NCI-H1105 treated with DMSO at 0.1 percent for 48 hours (cell line): Measurements from ENCODE around the gene SYT3.
"Not testable (repeated sequence)": the region's sequence is repeated elsewhere in the genome, so short reads cannot be mapped to it uniquely, and the experiment has no call there.

ENCODE experiments used
- DNase-seq: peaks from one replicate; lab custom pipeline; 2025; lab: John Stamatoyannopoulos, UW

Gene SYT3

DNA sequence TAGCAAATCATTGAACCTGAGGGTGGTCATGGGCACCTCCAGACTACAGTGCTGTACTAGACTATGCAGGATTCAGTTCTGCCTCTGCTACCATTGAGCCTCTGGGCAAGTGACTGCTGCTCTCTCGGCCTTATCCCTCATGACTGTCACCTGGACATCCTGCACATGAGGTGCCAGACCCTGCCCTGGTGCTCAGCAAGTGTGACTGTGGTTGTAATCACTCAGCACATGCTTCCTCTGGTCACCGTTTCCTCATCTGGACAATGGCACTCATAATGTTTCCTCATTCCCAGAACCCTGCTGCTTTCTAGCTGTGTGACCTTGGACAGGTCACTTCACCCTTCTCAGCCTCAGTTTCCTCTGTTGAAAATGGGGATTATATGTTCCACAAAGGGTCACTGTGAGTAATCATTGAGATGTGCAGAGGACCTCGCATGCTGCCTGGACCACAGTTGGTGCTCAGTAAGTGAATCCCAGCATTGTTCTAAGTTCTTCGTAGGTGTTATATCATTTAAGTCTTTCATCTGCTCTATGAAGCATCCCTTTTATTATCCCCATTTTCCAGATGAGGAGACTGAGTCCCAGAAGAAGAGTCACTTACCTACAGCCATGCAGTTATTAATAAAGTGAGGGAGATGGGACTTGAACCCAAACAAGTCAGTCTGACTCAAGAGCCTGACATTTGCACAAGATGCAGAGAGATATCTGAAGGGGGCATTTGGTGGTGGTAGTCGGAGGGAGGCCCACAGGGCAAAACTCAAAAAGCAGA lies 3.2 kb downstream of the SYT3 start:
- DNase-seq: no peak

DNA sequence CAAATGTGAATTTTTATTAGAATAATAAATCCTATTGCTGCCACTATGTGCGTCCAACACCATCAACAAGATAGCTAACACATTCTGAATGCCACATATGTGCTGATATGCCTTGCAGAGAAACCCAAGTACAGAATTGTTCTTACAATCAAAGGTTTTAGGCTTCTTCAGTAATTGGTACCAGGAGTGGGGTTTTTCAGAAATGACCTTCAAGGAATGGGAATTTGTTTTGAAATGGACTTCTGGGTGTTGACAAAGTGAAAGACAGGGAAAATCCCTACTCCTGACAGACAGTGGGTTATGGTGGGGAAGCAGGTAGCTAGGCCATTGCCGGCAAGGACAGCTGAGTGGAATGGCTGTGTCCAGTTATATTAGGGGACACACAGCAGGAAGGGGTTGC lies 5.7 kb downstream of the SYT3 start:
- no peak for DNase-seq

DNA sequence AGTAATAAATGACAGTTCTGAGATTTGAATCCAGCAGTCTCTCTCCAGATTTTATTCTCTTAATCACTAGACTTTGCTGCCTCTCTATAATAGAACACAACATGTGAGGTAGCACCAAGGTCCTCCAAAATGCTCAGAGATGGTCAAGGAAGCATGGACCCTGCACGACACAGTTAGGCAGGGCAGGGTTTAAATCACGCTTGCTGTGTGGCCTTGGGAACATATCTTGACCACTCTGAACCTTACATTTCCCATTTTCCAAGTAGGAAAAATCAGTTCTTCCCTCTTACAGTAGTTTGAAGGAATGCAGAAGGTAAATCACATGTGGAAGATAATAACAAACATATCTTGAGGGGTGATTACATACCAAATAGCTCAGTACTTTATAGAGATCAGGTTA lies 6.3 kb downstream of the SYT3 start:
- no peak for DNase-seq

DNA sequence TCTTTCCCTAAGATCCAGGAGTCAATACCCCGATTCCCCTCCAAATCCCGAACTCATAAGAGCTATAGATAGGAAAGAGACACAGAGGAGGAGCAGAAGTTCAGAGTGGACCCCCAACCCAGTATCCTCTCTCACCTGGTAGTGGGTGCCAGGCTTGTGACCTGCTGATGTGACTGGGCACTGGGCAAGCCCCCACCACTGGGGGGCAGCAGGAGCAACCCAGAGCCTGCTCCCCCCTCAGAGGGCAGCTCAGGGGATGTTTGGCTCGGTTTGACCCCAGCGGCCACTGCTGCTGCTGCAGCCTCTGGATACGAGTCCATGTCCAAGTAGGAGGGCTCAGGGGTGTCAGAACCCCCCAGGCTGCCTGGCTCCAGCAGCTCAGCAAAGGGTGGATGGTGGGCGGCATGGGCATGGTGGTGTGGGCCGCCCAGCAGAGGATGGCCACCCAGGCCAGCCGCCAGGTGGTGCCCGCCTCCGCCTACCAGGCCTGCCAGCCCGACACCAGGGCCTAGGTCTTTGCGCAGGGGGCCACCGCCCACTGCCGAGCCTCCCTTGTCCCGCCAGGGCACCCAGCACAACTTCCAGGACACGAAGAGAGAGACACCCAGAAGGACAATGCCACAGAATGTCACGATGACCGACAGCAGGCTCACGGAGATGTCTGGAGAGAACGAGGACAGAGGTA lies 7.4 kb downstream of the SYT3 start:
- no peak for DNase-seq

DNA sequence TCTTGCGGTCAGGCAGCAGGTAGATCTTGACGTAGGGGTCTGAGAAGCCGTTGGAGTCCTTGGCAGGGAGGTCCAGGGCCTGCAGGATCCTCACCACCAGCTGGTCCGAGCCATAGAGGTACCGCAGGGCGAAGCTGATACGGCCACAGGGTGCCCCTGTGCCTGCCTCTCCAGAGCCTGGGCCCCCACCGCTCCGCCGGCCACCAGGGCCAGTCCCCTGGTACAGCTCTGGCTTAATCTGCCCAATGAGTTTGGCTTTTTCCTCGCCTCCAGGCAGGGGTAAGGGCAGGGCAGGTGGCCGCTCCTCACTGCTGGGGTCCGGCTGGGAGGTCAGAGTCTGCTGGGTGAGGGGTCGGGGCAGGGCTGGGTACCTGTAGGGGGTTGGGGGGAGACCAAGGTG lies 9.9 kb downstream of the SYT3 start:
- no peak for DNase-seq

DNA sequence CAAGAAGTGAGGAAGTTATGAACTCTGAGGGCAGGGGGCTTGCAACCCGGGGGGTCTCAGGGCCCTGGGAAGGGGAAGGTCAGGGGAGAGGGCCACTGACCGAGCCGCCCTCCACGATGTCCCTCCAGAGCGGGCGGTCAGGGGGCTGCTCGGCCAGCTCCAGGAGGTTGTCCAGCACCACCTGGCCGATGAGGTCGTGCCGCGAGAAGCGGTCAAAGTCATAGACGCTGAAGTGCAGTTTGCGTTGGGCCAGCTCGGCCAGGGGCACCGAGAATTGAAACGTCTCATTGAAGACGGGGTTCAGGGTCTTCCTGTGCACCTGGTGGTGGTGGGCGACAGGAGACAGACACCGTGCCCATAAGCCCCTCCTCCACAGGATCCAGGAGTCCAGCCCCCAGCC lies 10.5 kb downstream of the SYT3 start:
- DNase-seq: no peak

DNA sequence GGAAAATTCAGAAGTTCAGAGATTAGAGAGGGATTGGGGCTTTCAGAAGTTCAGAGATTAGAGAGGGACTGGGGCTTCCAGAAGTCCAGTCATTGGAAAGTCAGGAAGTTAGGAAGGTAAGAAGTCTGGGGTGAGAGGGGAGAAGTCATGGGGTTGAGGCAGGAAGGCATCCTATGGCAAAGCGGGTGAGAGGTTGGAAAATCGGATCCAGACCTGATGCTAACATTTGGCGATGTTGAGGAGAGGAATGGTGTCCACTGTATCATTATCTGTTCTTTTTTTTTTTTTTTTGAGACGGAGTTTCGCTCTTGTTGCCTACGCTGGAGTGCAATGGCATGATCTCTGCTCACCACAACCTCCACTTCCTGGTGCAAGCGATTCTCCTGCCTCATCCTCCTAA lies 11.1 kb downstream of the SYT3 start:
- no peak for DNase-seq

DNA sequence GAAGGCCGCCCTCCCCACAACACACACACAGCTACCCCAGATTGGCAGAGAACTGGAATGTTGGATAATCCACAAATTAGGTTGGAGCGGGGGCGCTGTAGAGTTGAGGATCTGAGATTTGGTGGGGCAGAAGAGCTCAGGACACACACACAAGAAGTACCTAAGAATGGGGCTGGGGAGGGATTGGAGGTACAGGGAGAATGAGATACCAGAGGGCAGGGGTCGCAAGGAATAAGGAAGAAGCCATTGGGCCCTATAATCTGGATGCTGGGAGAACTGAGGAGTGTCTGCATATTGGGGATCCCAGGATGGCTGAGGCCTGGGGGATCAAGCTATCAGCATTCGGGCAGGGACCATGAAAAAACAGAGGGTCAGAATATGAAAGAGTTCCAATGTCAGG lies 11.5 kb downstream of the SYT3 start:
- DNase-seq: no peak

DNA sequence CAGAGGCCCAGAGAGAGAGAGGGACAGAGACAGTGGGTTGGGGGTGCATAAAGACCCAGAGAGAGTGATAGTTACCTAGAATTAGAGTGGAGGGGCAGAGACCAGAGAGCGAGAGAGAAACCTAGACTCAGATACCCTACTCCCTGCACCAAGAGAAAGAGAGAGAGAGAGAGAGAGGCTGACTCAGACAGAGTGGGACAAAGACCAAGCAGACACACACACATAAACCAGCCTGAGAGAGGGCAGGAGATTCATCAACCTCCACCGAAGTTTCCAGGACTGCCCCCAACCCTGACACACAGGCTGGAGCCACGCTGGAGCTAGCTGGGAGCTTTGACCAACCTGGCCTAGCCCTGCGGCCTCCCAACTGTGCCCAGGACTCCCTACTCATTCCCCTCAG lies 12.9 kb downstream of the SYT3 start:
- DNase-seq: no peak

DNA sequence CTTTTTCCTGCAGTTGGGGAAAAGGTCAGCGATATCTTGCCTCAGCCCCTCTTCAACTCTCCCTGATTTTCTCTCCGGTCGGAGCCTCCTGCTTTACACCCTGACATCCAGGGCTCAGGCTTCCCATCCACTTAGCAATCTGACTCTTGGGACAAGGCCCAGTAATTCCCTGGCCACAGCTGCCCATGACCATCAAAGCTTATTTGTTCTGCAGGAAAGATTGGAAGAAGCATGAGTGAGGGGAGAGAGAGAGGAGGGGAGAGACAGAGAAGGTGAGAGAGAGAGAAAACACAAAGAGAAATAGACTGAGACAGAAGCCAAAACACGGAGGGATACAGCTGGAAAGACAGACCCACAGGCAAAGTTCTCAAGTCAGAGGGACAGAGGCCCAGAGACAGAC lies 13.7 kb downstream of the SYT3 start:
- no peak for DNase-seq

DNA sequence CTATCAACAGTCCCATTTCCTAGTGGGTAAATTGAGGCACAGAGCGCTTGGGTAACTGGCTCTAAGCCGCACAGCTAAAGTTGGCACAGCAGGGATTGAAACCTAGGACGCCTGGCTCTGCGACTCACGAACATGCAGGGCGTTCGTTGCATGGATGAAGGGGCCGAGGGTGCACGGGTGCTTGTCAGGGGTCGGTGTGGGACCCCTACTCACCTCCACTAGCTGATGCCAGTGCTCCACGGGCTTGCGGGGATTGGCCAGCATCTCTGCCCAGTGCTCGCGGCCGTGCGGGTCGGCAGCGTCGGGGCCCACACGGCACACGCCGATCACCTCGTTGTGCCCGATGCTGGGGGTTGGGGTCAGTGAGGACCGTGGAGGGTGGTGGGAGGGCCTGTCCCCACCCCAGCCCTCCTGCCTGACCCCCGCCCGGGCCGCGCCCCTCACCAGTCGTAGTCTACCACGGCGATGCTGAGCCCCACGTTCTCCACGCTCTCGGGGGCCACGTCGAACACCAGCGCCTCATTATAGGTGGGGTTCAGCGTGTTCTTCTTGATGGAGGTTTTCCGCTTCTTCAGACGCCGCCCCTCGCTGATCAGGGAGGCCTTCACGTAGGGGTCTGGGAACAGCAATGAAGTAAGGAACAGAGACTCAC lies 14.6 kb downstream of the SYT3 start:
- no peak for DNase-seq

DNA sequence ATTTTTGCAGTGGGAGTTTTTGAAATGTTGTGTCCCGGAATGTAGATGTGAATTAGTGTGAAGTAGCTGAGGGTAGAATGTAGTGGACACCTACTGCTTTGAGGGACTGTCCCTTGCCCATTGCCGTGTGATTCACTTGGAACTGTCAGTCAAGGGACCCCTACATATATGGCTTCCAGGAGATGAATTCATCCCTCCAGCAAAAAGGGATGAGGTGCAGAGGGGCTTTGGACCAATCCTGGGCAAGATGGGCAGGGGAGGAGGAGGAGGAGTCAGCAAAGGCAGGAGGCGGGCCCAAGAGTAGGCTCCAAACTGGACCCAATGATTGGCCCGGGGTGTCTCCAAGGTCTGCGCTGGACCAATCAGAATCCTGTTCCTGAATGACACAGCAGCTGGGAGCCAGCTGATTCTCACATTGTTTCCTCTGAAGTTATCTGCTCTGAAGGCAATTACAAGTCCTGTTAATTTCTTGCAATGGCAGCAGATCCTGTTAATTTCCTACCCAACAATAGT lies 19.2 kb downstream of the SYT3 start:
- DNase-seq: not testable (repeated sequence)

DNA sequence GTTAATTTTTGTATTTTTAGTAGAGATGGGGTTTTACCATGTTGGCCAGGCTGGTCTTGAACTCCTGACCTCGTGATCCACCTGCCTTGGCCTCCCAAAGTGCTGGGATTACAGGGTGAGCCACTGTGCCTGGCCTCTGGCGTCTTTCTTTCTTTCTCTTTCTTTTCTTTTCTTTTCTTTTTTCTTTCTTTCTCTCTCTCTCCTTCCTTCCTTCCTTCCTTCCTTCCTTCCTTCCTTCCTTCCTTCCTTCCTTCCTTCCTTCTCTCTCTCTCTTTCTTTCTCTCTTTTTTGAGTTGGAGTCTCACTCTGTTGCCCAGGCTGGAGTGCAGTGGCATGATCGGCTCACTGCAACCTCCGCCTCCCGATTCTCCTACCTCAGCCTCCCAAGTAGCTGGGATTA lies 20.5 kb downstream of the SYT3 start:
- DNase-seq: not testable (repeated sequence)

DNA sequence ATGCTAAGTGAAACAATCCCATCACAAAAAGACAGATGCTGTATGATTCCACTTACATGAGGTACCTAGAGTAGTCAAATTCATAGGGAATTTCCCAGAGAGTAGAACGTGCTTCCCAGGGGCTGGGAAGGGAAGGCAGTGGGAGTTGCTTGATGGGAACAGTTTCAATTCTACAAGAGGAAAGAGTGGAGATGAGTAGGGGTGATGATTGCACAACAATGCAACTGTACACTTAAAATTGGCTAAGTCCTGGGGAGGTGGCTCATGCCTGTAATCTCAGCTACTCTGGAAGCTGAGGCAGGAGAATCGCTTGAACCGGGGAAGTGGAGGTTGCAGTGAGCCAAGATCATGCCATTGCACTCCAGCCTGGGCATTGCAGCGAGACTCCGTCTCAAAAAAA lies 21.3 kb downstream of the SYT3 start:
- DNase-seq: not testable (repeated sequence)

DNA sequence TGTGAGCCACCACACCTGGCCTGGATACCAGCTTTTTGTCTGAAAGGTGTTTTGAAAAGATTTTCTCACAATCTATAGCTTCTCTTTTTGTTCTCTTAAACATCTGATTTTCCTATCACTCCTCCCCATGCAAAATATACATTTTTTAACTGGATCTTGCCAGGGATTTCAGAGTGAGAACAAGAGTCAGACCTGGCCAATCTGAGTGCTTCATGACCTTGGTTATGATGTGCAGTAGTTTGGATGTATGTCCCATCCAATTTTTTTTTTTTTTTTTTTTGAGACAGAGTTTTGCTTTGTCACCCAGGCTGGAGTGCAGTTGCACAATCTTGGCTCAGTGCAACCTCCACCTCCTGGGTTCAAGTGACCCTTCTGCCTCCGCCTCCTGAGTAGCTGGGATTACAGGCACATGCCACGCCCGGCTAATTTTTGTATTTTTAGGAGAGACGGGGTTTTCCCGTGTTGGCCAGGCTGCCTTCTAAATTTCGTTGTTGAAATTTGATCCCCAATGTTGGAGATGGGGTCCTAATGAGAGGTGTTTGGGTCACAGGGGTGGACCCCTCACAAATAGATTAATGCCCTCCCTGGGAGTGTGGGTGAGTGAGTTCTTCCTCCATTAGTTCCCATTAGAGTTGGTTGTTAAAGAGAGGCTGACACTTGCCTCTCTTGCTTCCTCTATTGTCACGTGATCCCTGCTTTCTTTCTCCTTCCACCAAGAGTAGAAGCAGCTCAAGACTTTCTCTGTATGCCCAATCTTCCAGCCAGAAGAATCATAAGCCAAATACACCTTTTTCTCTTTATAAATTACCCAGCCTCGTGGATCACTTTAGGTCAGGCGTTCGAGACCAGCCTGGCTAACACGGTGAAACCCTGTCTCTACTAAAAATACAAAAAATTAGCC lies 26.9 kb downstream of the SYT3 start:
- not testable (repeated sequence) for DNase-seq

DNA sequence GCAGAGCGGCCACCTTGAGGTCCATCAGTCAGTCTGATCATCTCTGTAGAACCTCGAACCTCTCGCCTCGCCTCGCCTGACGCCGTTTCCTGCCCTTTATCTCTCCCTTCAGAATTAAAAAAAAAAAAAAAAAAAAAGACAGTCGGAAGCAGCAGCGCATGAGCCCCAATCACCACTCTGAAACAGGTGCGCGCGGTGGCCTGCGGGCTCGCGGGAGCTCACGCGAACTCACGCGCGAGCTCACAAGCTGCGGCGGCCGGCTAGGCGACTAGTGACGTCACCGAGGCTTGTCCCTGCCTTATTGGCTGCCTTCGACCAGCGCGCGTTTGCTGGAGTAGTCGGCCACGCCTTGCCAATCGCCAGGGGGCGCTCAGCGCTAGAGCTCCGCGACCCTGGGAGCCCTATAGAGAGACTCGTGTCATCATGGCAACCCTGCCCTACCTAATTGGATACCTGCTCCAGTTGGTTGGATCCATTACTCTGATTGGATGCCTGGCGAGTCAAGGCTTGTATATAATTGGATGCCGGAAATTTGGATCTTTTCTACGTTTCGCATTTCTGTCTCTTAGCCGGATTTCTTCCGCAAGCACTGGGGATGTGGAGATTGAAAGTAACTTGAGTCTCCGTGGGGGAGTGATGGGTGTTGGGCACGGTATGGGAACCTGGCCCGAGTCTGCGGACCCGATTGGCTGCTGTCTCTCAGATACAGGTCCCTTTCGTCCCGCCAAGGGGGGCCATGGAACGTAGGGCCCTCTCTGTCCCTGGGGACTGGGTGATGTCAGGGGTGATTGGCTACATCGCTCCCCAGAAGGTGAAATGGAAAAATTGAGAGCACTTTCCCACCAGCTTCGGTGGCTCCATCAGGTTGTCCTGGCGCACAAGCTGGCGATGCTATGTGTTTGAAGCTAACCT lies 31.6 kb downstream of the SYT3 start:
- no peak for DNase-seq

DNA sequence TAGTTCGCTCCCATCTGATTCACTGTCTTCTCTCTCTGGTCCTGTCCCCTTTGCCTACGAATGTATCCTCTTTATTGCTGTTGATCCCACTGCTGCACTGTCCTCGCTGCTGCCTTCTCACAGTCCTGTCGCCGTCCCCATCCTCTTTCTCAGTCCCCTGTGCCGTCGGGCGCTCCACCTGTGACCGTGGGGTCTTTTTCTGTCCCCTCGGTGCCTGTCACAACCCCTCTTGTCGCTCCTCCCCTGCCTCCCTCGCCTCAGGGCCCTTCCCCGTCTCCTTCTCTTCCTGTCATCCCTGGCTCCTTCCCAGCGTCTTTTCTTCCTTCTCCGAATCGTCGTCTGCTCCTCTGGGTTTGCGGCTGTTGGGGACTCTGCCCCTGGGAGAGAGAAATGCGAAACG lies 32.3 kb downstream of the SYT3 start:
- no peak for DNase-seq

DNA sequence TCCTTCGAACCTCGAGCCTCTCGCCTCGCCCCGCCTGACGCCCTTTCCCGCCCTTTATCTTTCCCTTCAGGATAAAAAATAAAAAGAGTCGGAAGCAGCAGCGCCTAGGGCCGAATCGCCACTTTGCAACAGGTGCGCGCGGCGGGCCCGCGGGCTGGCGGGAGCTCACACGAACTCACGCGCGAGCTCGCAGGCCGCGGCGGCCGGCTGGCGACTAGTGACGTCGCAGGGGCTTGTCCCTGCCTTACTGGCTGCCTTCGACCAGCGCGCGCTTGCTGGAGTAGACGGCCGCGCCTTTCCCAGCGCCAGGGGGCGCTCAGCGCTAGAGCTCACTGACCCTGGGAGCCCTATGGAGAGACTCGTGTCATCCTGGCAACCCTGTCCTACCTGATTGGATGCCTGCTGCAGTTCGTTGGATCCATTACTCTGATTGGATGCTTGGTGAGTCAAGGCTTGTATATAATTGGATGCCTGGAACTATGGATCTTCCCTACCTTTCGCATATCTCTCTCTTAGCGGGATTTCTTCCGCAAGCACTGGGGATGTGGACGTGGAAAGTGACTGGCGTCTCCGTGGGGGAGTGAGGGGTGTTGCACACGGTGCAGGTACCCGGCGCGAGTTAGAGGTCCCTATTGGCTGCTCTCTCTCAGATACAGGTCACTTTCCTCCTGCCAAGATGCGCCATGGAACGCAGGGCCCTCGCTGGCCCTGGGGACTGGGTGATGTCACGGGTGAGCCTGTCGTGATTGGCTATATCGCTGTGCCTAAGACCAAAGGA lies 33.4 kb downstream of the SYT3 start:
- not testable (repeated sequence) for DNase-seq

DNA sequence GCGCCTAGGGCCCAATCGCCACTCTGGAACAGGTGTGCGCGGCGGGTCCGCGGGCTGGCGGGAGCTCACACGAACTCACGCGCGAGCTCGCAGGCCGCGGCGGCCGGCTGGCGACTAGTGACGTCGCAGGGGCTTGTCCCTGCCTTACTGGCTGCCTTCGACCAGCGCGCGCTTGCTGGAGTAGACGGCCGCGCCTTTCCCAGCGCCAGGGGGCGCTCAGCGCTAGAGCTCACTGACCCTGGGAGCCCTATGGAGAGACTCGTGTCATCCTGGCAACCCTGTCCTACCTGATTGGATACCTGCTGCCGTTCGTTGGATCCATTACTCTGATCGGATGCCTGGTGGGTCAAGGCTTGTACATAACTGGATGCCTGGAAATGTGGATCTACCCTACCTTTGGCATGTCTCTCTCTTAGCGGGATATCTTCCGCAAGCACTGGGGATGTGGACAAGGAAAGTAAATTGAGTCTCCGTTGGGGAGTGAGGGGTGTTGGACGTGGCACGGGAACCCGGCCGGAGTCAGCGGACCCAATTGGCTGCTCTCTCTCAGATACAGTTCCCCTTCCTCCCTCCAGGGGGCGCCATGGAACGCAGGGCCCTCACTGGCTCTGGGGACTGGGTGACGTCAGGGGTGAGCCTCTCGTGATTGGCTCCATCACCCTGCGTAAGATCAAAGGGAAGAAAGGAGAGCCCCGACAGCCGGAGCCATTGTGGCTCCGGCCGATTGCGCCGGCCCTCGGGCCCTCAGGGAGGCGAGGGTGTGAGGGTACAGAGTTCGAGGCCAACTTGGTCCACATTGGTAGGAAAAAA lies 35.2 kb downstream of the SYT3 start:
- not testable (repeated sequence) for DNase-seq
